ENCODE results near the gene CACNA1H.

Gene CACNA1H

GRCh38 chr16:1214719-1215118 is 61.8 kb downstream of the CACNA1H start:
- no peak for TF ChIP-seq CTCF (IDR thresholded peaks at IDR 0.05)
- Histone ChIP-seq H3K4me3 (ENCODE audit: low read depth in 1 of 2, low read length in 1 of 2) (no peak overlapping the region), H3K4me1 (ENCODE audit: control insufficient read depth in 1 of 2, insufficient read depth in 1 of 2, low read depth in 1 of 2, low read length in 1 of 2) (no peaks in the 10 kb centered on the region), H3K9me3 (no peaks in the 10 kb centered on the region), H3K27me3 (no peaks in the 10 kb centered on the region), H3K27ac (no peak overlapping the region), H3K36me3 (no peaks in the 10 kb centered on the region)

GRCh38 chr16:1215574-1216295 is 62.8 kb downstream of the CACNA1H start:
- H3K36me3 ChIP-seq, result no peaks in the 10 kb centered on the region
- H3K9me3 ChIP-seq, result no peaks in the 10 kb centered on the region
- H3K4me1 ChIP-seq (ENCODE audit: control insufficient read depth in 1 of 2, insufficient read depth in 1 of 2, low read depth in 1 of 2, low read length in 1 of 2), result no peaks in the 10 kb centered on the region
- H3K4me3 ChIP-seq (ENCODE audit: low read depth in 1 of 2, low read length in 1 of 2), result no peak overlapping the region
- no peaks in the 10 kb centered on the region for H3K27me3 ChIP-seq
- no peak overlapping the region for H3K27ac ChIP-seq
- no peak for TF ChIP-seq CTCF (IDR thresholded peaks at IDR 0.05)

GRCh38 chr16:1216296-1216619 is 63.4 kb downstream of the CACNA1H start:
- no peaks in the 10 kb centered on the region for H3K4me1 ChIP-seq (ENCODE audit: control insufficient read depth in 1 of 2, insufficient read depth in 1 of 2, low read depth in 1 of 2, low read length in 1 of 2)
- H3K9me3 ChIP-seq, result no peaks in the 10 kb centered on the region
- no peak overlapping the region for H3K27ac ChIP-seq
- no peaks in the 10 kb centered on the region for H3K36me3 ChIP-seq
- no peak overlapping the region for H3K4me3 ChIP-seq (ENCODE audit: low read depth in 1 of 2, low read length in 1 of 2)
- TF ChIP-seq CTCF (IDR thresholded peaks at IDR 0.05), result no peak
- H3K27me3 ChIP-seq, result no peaks in the 10 kb centered on the region

- TF ChIP-seq CTCF (IDR thresholded peaks at IDR 0.05), result no peak
- no peaks in the 10 kb centered on the region for H3K36me3 ChIP-seq
Observed at GRCh38 chr16:1216681-1217400, 63.9 kb downstream of the CACNA1H start.

GRCh38 chr16:1217526-1217925 is 64.6 kb downstream of the CACNA1H start:
- Histone ChIP-seq H3K9me3 (no peaks in the 10 kb centered on the region), H3K4me3 (ENCODE audit: low read depth in 1 of 2, low read length in 1 of 2) (no peak overlapping the region), H3K27ac (no peak overlapping the region), H3K4me1 (ENCODE audit: control insufficient read depth in 1 of 2, insufficient read depth in 1 of 2, low read depth in 1 of 2, low read length in 1 of 2) (no peaks in the 10 kb centered on the region), H3K27me3 (no peaks in the 10 kb centered on the region), H3K36me3 (no peaks in the 10 kb centered on the region)
- TF ChIP-seq CTCF (IDR thresholded peaks at IDR 0.05), result no peak

More at GRCh38 chr16:1216681-1217400, 63.9 kb downstream of the CACNA1H start:
- Histone ChIP-seq H3K27me3 (no peaks in the 10 kb centered on the region), H3K4me3 (ENCODE audit: low read depth in 1 of 2, low read length in 1 of 2) (no peak overlapping the region), H3K27ac (no peak overlapping the region), H3K4me1 (ENCODE audit: control insufficient read depth in 1 of 2, insufficient read depth in 1 of 2, low read depth in 1 of 2, low read length in 1 of 2) (no peaks in the 10 kb centered on the region), H3K9me3 (no peaks in the 10 kb centered on the region)

Measured in neutrophil (primary cell).